Measurements from ENCODE around the gene AKAP7.

The AKAP7 gene

DNA sequence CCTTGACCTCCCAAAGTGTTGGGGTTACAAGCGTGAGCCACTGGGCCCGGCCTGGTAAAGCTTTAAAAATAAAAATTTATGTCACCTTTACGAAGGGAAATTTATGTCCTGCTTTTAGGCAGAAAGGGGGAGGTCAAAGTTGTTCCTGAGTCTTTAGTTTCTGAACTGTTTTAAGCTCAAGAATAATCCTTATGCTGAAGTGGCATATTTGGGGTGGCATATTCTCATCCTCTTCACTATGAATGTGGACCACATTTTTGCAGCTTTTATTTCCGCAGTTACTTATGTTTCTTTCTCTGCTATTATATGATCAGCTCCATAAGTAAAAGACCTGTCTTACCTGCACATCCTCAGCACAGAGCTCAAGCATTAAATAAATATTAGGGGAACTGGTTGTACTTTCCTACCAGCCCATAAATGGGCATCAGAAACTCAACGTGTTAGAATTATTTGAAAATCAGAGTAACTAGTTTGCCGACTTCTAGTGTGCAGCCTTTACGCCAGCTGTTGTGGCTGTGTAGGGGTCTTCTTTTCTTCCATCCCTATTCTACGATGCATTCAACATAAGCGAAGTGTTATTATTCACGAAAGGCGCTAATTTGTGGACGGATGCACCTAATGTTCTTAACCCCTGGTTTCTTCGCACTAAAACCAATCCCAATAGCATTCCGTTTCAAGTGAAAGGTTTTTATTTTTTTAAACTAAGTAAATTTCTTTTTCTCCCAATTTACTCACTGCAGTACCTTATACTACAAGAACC, 867 bp upstream of the AKAP7 start:
- DNase-seq (ENCODE audit: low spot score), result no peak

GRCh38 chr6:131134980-131135243, 355 bp upstream of the AKAP7 start:
- no peak for DNase-seq (ENCODE audit: low spot score)

GRCh38 chr6:131136021-131136786, 937 bp downstream of the AKAP7 start:
- DNase-seq (ENCODE audit: low spot score), result peak; percentile 42

DNA sequence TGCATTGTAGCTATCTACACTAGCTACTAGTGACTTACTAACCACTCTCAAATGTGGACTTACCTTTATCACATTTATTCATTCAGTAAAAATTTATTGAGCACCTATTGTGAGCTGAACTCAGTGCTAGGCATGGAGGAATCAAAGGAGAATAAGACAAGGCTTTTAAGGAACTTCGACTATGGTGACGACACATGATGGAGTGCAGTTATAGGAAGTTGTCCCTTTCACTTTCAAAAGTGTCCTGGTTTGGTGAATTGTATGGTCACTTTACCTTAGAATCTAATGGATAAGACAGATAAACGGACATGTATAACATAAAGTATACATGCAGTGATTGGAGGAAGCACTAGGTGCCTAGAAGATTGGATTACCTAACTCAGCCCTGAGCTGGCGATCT, 4.3 kb downstream of the AKAP7 start:
- no peak for DNase-seq (ENCODE audit: low spot score)

DNA sequence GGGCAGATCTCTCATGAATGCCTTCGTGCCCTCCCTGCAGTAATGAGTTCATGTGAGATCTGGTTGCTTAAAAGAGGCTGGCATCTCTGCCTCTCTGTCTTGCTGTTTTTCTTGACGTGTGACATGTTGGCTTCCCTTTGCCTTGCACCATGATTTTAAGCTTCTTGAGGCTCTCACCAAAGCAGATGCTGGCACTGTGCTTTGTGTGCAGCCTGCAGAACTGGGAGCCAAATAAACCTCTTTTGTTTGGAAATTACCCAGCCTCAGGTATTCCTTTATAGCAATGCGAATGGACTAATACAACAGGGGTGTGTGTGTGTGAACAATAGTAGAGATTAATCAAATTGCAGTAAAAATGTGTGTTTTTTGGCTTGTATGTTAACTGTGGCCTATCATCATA, 8.1 kb downstream of the AKAP7 start:
- no peak for DNase-seq (ENCODE audit: low spot score)

DNA sequence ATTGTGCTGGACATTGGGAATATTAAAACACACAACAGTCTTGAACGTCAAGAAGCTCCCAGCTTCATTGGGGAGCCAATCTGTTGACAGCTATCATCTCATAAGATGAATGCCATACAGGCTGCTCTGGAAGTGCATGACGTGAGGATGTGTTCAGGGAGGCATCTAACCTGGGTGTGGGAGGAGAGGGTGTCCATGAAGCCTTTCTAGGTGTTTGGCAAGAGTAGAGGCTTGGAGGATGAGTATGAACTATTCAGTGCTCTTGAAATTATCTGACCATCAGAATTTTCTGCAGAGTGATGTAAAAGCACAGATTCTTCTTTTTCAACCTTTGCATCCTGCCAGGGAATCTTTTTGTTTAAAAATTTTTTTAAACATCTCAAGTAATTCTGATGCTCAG, 11.6 kb downstream of the AKAP7 start:
- DNase-seq (ENCODE audit: low spot score), result no peak

GRCh38 chr6:131156411-131156810, 21.1 kb downstream of the AKAP7 start:
- no peak for DNase-seq (ENCODE audit: low spot score)

- no peak for DNase-seq (ENCODE audit: low spot score)
Observed at GRCh38 chr6:131159578-131159977, 24.3 kb downstream of the AKAP7 start.

DNA sequence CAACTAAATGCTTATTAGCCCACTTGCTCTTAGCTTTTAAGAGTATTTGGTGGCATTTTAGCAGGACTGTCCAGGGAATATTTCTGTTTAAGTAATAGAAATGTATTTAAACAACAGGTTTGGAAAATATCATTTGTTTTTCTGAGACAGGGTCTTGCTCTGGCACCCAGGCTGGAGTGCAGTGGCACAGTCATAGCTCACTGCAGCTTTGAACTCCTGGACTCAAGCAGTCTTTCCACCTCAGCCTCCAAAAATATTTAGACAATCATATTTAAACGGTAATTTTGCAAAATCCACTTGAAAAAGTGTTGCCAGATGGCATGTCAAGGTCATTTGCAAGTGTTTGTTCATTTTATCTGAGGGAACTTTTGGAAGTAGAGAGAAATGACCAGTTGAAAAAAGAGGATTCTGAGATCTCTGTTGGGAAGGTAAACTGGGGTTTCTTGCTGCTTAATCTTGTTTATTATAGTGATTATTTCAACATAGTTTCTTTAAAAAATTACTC, 25.0 kb downstream of the AKAP7 start:
- no peak for DNase-seq (ENCODE audit: low spot score)

- no peak for DNase-seq (ENCODE audit: low spot score)
Observed at GRCh38 chr6:131161987-131162386, 26.7 kb downstream of the AKAP7 start.

GRCh38 chr6:131163886-131164285, 28.6 kb downstream of the AKAP7 start:
- no peak for DNase-seq (ENCODE audit: low spot score)

DNA sequence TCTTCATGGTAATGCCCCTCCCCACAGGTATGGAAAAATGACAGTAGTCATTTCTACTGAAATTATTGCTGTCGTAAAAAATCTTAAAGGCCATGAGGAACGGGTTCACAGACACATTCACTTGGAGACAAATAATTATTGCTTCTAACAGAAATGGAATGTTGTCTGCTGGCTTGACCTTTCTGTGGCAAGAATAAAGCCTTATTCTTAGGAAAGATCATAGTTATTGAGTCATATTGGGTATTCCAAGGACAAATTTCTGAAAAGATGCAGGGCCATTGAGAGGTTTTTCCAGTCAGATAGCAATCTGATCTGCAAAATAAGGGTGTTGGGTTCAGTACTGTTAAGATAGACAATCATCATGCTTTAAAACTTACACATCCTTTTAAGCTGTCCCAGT, 29.2 kb downstream of the AKAP7 start:
- DNase-seq (ENCODE audit: low spot score), result no peak

DNA sequence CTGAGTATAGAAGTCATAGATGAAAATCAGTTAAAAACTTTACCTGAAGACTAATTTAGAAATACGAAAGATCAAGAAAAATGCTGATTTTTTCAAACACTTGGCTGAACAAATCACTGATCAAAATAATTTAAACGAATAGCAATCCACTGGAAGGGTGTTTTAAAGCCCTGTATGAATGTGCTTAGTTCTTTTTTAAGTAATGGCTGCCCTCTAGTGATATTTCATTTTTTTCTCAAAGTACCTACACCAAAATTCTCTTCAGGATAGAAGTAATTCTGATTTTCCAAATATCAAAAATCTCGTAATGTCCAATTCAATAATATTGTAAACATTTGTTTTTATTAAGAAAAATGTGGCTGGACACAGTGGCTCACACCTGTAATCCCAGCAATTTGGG, 32.5 kb downstream of the AKAP7 start:
- DNase-seq (ENCODE audit: low spot score), result no peak

- DNase-seq (ENCODE audit: low spot score), result no peak
Observed at GRCh38 chr6:131169613-131170012, 34.3 kb downstream of the AKAP7 start.

GRCh38 chr6:131172222-131172621, 37.0 kb downstream of the AKAP7 start:
- no peak for DNase-seq (ENCODE audit: low spot score)

DNA sequence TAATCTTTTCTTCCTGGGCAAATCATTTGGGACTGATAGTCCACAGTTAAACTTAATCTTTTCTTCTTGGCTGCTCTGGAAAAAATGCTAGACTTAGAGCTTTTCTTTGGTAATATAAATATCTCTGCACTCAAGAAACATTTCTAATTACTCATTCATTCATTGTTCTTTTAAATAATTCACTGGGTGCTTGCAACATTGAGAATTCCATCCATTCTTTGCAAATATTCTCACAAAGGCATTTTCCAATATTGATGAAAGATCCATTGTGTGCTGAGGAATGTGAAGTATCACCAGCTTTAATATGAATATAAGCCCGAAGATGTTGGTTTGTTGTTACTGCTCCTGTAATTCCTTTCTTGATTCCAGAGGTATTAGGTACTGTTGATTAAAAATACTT, 38.4 kb downstream of the AKAP7 start:
- no peak for DNase-seq (ENCODE audit: low spot score)

GRCh38 chr6:131175564-131175963, 40.3 kb downstream of the AKAP7 start:
- DNase-seq (ENCODE audit: low spot score), result no peak

DNA sequence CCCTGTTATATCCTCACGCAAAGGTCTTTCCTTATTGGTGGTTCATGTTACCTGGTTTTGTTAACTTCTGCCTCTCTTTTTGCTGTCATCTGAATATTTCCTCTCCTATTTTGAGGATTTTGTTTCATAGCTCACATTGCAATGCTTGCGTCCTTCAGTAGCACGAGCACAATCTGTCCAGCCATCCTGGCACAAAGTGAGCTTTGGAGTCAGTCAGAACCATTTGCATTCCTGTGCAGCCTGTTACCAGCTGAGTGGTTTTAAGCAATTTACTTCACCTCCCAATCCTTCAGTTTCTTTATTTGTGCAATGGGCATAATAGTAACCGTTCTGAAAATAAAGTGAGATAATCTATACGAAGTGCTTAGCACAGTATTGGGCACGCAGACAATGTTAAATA, 42.7 kb downstream of the AKAP7 start:
- no peak for DNase-seq (ENCODE audit: low spot score)

DNA sequence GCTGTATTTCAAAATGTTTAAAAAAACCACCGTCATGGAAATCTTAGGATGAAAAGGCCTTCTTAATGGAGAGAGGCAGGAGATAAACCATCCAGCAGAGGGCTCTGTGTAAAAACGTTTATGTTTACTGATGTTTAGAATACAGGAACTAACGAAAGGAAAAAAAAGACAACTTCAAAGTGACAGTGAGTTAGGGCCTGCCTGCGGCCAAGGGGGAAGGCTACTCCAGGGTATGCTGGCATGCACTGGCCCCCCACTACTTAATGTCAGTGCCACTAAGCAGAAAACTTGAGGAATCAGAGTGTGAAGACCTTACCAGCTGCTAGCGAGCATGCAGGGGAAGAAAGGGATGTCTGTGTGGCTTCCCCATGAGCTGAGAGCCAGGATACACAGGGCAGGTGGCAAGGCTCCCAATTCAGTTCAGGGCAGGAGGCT, 47.7 kb downstream of the AKAP7 start:
- peak; percentile 46 for DNase-seq (ENCODE audit: low spot score)

GRCh38 chr6:131183427-131184095, 48.3 kb downstream of the AKAP7 start:
- no peak for DNase-seq (ENCODE audit: low spot score)

DNA sequence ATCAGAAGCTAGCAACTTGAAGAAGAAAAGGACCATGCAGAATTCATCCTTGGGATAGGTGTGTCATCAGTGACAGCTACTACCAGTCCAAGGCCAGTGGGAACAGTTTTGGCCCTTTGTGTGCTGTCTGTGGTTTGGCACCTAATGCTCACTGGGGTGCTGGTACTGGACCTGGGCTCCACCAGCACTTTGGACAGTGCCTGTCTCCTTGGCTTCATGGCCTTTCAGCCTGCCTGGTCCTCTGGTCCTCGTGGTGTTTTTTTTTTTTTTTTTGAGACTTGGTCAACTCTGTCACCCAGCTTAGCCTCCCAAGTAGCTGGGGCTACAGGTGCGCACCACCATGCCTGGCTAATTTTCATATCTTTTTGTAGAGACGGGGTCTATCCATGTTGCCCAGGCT, 56.3 kb downstream of the AKAP7 start:
- no peak for DNase-seq (ENCODE audit: low spot score)

GRCh38 chr6:131197716-131198115, 62.4 kb downstream of the AKAP7 start:
- peak; percentile 37 for DNase-seq (ENCODE audit: low spot score)

Measured in CD4-positive, alpha-beta T cell treated with Interleukin-15 for 4 hours (primary cell).